WTC11 (cell line): ENCODE results near the gene ABCB11. TPM values are rescaled to one million over a fixed set of nuclear protein-coding genes. Genes with fewer than 3 reads are reported as not detected.

Source experiments
- ATAC-seq: fragments of 200-7000 bp; cut with Tn5 transposase; 2 replicates; pipeline ENCODE4 v1.10.0; 2021; ENCODE audit warnings: mild to moderate bottlenecking, moderate library complexity
- CTCF ChIA-PET: fragments of 300-600 bp; sonication (Branson Sonifier 250); formaldehyde crosslinking; loops from one replicate; lab custom pipeline; 2021; ENCODE audit warnings: antibody characterized with exemption; lab: Charles Lee
- POLR2A ChIA-PET: fragments of 350-600 bp; sonication (Branson Sonifier 250); formaldehyde crosslinking; loops from one replicate; lab custom pipeline; 2021; ENCODE audit warnings: antibody characterized with exemption; lab: Charles Lee
- DNase-seq: peaks from one replicate; pipeline ENCODE4 v3.0.0; 2021; ENCODE audit warnings: low spot score
- H3K27ac Mint-ChIP-seq: 2 replicates; pipeline ENCODE4 v1.8.0; 2021; ENCODE audit warnings: mixed read lengths
- H3K27me3 Mint-ChIP-seq: 2 replicates; pipeline ENCODE4 v1.8.0; 2021; ENCODE audit warnings: low read depth, mild to moderate bottlenecking, moderate library complexity, mixed read lengths
- H3K36me3 Mint-ChIP-seq: 2 replicates; pipeline ENCODE4 v1.8.0; 2021; ENCODE audit warnings: mixed read lengths
- H3K4me1 Mint-ChIP-seq: 2 replicates; pipeline ENCODE4 v1.8.0; 2022; ENCODE audit warnings: mixed read lengths
- H3K4me3 Mint-ChIP-seq: 2 replicates; pipeline ENCODE4 v1.8.0; 2021; ENCODE audit warnings: mild to moderate bottlenecking, moderate library complexity, mixed read lengths
- H3K9me3 Mint-ChIP-seq: 2 replicates; pipeline ENCODE4 v1.8.0; 2021; ENCODE audit warnings: mixed read lengths
- CREB1 ChIP-seq: sonication (generic); formaldehyde crosslinking; IDR thresholded peaks from 2 replicates; pipeline ENCODE4 v1.8.0; 2023; ENCODE audit warnings: mild to moderate bottlenecking, missing genetic modification reagents
- ESRRA ChIP-seq: sonication (generic); formaldehyde crosslinking; IDR thresholded peaks from 2 replicates; pipeline ENCODE4 v1.8.1; 2022; ENCODE audit warnings: mild to moderate bottlenecking, missing genetic modification reagents, borderline replicate concordance
- ETV6 ChIP-seq: sonication (generic); formaldehyde crosslinking; IDR thresholded peaks from 2 replicates; pipeline ENCODE4 v1.8.1; 2022; ENCODE audit warnings: mild to moderate bottlenecking, missing genetic modification reagents
- FOXP1 ChIP-seq: sonication (generic); formaldehyde crosslinking; IDR thresholded peaks from 2 replicates; pipeline ENCODE4 v1.8.0; 2022; ENCODE audit warnings: missing genetic modification reagents, mild to moderate bottlenecking, moderate library complexity, borderline replicate concordance
- GABPB1 ChIP-seq: sonication (generic); formaldehyde crosslinking; IDR thresholded peaks from 2 replicates; pipeline ENCODE4 v1.8.1; 2023; ENCODE audit warnings: mild to moderate bottlenecking, missing genetic modification reagents
- HMGA2 ChIP-seq: fragments of 250-450 bp; sonication (Bioruptor Pico); IDR thresholded peaks from 2 replicates; pipeline ENCODE4 v1.4.0; 2021; ENCODE audit warnings: mild to moderate bottlenecking, moderate library complexity
- NFYB ChIP-seq: sonication (generic); formaldehyde crosslinking; conservative IDR thresholded peaks from 2 replicates; pipeline ENCODE4 v1.8.0; 2022; ENCODE audit warnings: low read depth, missing genetic modification reagents
- NR2C2 ChIP-seq: sonication (generic); formaldehyde crosslinking; IDR thresholded peaks from 2 replicates; pipeline ENCODE4 v1.8.0; 2022; ENCODE audit warnings: mild to moderate bottlenecking, missing genetic modification reagents
- RELA ChIP-seq: sonication (generic); formaldehyde crosslinking; IDR thresholded peaks from 2 replicates; pipeline ENCODE4 v1.8.1; 2022; ENCODE audit warnings: missing genetic modification reagents, mild to moderate bottlenecking, borderline replicate concordance
- SOX15 ChIP-seq: fragments of 250-450 bp; sonication (Bioruptor Pico); IDR thresholded peaks from 2 replicates; pipeline ENCODE4 v1.9.0; 2021; ENCODE audit warnings: mild to moderate bottlenecking
- ZNF121 ChIP-seq: sonication (generic); formaldehyde crosslinking; IDR thresholded peaks from 2 replicates; pipeline ENCODE4 v1.8.0; 2023; ENCODE audit warnings: missing genetic modification reagents
- ZNF138 ChIP-seq: sonication (generic); formaldehyde crosslinking; conservative IDR thresholded peaks from 2 replicates; pipeline ENCODE4 v1.8.1; 2022; ENCODE audit warnings: mild to moderate bottlenecking, moderate library complexity, missing genetic modification reagents
- ZNF219 ChIP-seq: sonication (generic); formaldehyde crosslinking; IDR thresholded peaks from 2 replicates; pipeline ENCODE4 v1.8.0; 2023; ENCODE audit warnings: missing genetic modification reagents, mild to moderate bottlenecking, borderline replicate concordance
- ZNF416 ChIP-seq: fragments of 250-450 bp; sonication (Bioruptor Pico); IDR thresholded peaks from 2 replicates; pipeline ENCODE4 v1.9.0; 2021; ENCODE audit warnings: mild to moderate bottlenecking, inconsistent platforms
- total RNA-seq: library from RNA; stranded (reverse); gene quantifications from 3 replicates; pipeline ENCODE4 v1.2.3, GENCODE V29; 2021
- TF ChIP-seq, protein P1 (sequence below): sonication (generic); formaldehyde crosslinking; IDR thresholded peaks from 2 replicates; pipeline ENCODE4 v1.8.0; 2022; ENCODE audit warnings: missing genetic modification reagents
- TF ChIP-seq, protein P2 (sequence below): fragments of 250-450 bp; sonication (Bioruptor Pico); IDR thresholded peaks from 2 replicates; pipeline ENCODE4 v1.8.0; 2021; ENCODE audit warnings: mild to moderate bottlenecking
- TF ChIP-seq, protein P3 (sequence below): sonication (generic); formaldehyde crosslinking; IDR thresholded peaks from 2 replicates; pipeline ENCODE4 v1.8.0; 2022; ENCODE audit warnings: mild to moderate bottlenecking, missing genetic modification reagents
- TF ChIP-seq, protein P4 (sequence below): fragments of 250-450 bp; sonication (Bioruptor Pico); IDR thresholded peaks from 2 replicates; pipeline ENCODE4 v1.9.0; 2021; ENCODE audit warnings: moderate library complexity, mild to moderate bottlenecking, inconsistent platforms, borderline replicate concordance
- TF ChIP-seq, protein P5 (sequence below): sonication (generic); formaldehyde crosslinking; IDR thresholded peaks from 2 replicates; pipeline ENCODE4 v1.8.1; 2022; ENCODE audit warnings: mild to moderate bottlenecking, missing genetic modification reagents, moderate library complexity, borderline replicate concordance
- TF ChIP-seq, protein P6 (sequence below): sonication (generic); formaldehyde crosslinking; IDR thresholded peaks from 2 replicates; pipeline ENCODE4 v1.8.0; 2022; ENCODE audit warnings: mild to moderate bottlenecking, missing genetic modification reagents

ABCB11 gene
- total RNA-seq, 1 experiment from 2014 or later, result 0.77 TPM

DNA sequence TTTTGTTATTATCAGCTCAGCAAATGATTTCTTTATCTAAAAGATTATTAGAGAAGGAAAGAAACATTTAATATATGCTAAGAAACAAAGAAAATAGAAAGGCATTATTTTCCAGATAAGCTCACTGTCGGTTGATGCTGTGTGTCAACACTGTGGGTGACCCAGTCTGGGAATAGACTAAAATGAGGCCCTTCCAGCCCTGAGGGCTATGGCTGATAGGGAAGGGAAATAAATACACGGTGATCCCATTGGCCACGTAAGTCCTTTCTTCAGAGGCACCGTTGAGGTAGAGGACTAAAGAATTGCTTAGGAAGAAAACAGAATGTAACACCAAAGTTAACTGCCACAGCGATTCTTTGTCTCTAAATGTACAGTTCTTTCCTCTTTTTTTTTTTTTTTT, 1.8 kb downstream of the ABCB11 start (continued):
- TF ChIP-seq, protein P1, sequence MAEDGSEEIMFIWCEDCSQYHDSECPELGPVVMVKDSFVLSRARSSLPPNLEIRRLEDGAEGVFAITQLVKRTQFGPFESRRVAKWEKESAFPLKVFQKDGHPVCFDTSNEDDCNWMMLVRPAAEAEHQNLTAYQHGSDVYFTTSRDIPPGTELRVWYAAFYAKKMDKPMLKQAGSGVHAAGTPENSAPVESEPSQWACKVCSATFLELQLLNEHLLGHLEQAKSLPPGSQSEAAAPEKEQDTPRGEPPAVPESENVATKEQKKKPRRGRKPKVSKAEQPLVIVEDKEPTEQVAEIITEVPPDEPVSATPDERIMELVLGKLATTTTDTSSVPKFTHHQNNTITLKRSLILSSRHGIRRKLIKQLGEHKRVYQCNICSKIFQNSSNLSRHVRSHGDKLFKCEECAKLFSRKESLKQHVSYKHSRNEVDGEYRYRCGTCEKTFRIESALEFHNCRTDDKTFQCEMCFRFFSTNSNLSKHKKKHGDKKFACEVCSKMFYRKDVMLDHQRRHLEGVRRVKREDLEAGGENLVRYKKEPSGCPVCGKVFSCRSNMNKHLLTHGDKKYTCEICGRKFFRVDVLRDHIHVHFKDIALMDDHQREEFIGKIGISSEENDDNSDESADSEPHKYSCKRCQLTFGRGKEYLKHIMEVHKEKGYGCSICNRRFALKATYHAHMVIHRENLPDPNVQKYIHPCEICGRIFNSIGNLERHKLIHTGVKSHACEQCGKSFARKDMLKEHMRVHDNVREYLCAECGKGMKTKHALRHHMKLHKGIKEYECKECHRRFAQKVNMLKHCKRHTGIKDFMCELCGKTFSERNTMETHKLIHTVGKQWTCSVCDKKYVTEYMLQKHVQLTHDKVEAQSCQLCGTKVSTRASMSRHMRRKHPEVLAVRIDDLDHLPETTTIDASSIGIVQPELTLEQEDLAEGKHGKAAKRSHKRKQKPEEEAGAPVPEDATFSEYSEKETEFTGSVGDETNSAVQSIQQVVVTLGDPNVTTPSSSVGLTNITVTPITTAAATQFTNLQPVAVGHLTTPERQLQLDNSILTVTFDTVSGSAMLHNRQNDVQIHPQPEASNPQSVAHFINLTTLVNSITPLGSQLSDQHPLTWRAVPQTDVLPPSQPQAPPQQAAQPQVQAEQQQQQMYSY (CRISPR knock-in tag), result no peak
- TF ChIP-seq, protein P2, sequence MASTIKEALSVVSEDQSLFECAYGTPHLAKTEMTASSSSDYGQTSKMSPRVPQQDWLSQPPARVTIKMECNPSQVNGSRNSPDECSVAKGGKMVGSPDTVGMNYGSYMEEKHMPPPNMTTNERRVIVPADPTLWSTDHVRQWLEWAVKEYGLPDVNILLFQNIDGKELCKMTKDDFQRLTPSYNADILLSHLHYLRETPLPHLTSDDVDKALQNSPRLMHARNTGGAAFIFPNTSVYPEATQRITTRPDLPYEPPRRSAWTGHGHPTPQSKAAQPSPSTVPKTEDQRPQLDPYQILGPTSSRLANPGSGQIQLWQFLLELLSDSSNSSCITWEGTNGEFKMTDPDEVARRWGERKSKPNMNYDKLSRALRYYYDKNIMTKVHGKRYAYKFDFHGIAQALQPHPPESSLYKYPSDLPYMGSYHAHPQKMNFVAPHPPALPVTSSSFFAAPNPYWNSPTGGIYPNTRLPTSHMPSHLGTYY (CRISPR knock-in tag), result no peak
- no peak for TF ChIP-seq ZNF138
- TF ChIP-seq, all 79 proteins: peak for 0

DNA sequence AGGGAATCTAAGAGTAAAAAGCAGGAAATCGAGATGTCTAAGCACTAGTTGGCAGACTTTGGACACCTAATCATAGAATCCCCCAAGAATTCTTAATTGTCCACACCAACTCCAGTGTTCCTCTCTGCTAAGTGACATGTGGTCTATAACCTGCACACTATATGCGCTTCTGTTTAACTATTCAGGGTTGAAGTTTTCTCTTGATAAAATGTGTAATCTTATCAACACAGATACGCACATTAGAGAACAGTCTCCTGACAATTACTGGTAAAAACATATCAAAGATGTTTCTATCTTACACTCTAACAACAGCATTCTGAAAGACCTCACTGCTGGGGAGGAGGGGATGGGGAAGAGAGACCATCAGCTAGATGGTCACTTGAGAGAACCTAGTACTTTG, 3.9 kb downstream of the ABCB11 start:
- Mint-ChIP-seq H3K4me3 (no peak overlapping the region), H3K9me3 (no peaks in the 10 kb centered on the region), H3K27me3 (no peaks in the 10 kb centered on the region), H3K27ac (no peak overlapping the region), H3K4me1 (peaks cover 12% of the 10 kb centered on the region), H3K36me3 (no peaks in the 10 kb centered on the region)
- CTCF ChIA-PET, result no interaction called here
- DNase-seq (no peak), ATAC-seq (no peak)
- POLR2A ChIA-PET, result no interaction called here
- TF ChIP-seq HMGA2 (CRISPR knock-in tag) (no peak), ZNF121 (CRISPR knock-in tag) (no peak), NFYB (CRISPR knock-in tag) (no peak), NR2C2 (CRISPR knock-in tag) (no peak), ESRRA (CRISPR knock-in tag) (no peak), ZNF219 (no peak), FOXP1 (CRISPR knock-in tag) (no peak), CREB1 (CRISPR knock-in tag) (no peak), ZNF416 (CRISPR knock-in tag) (no peak)
- TF ChIP-seq, protein P3, sequence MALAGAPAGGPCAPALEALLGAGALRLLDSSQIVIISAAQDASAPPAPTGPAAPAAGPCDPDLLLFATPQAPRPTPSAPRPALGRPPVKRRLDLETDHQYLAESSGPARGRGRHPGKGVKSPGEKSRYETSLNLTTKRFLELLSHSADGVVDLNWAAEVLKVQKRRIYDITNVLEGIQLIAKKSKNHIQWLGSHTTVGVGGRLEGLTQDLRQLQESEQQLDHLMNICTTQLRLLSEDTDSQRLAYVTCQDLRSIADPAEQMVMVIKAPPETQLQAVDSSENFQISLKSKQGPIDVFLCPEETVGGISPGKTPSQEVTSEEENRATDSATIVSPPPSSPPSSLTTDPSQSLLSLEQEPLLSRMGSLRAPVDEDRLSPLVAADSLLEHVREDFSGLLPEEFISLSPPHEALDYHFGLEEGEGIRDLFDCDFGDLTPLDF (CRISPR knock-in tag), result no peak
- TF ChIP-seq, protein P4, sequence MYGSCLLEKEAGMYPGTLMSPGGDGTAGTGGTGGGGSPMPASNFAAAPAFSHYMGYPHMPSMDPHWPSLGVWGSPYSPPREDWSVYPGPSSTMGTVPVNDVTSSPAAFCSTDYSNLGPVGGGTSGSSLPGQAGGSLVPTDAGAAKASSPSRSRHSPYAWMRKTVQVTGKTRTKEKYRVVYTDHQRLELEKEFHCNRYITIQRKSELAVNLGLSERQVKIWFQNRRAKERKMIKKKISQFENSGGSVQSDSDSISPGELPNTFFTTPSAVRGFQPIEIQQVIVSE (CRISPR knock-in tag), result no peak

DNA sequence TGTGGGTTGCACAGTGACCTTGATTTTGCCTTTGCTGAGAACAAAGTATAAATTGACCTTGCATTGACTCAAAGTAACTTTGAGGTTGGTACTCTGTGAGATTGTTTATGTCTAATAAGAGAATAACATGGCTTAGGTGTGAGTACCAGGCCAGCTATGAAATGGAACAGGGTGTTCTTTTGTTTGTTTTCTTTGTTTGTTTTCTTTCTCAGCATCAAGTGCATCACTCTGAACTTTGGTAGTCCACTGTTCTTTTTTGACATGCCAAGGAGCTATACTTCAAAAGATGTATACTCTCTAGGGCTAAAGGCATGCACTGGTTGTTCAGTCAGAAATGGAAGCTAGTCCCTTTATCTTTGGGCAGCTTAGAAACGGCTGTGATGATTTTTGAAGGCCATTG, 5.1 kb downstream of the ABCB11 start:
- TF ChIP-seq SOX15 (no peak), ESRRA (CRISPR knock-in tag) (no peak), CREB1 (CRISPR knock-in tag) (no peak), ZNF121 (CRISPR knock-in tag) (no peak), RELA (no peak), GABPB1 (CRISPR knock-in tag) (no peak), ETV6 (CRISPR knock-in tag) (no peak), ZNF416 (CRISPR knock-in tag) (no peak), NFYB (CRISPR knock-in tag) (no peak)
- TF ChIP-seq, protein P5, sequence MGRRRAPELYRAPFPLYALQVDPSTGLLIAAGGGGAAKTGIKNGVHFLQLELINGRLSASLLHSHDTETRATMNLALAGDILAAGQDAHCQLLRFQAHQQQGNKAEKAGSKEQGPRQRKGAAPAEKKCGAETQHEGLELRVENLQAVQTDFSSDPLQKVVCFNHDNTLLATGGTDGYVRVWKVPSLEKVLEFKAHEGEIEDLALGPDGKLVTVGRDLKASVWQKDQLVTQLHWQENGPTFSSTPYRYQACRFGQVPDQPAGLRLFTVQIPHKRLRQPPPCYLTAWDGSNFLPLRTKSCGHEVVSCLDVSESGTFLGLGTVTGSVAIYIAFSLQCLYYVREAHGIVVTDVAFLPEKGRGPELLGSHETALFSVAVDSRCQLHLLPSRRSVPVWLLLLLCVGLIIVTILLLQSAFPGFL (CRISPR knock-in tag), result no peak
- TF ChIP-seq, protein P6, sequence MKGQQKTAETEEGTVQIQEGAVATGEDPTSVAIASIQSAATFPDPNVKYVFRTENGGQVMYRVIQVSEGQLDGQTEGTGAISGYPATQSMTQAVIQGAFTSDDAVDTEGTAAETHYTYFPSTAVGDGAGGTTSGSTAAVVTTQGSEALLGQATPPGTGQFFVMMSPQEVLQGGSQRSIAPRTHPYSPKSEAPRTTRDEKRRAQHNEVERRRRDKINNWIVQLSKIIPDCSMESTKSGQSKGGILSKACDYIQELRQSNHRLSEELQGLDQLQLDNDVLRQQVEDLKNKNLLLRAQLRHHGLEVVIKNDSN (CRISPR knock-in tag), result no peak
- Mint-ChIP-seq H3K4me3 (no peak overlapping the region), H3K27ac (no peak overlapping the region), H3K36me3 (no peaks in the 10 kb centered on the region), H3K9me3 (no peaks in the 10 kb centered on the region), H3K27me3 (no peaks in the 10 kb centered on the region), H3K4me1 (peaks cover 10% of the 10 kb centered on the region)
- no peak for ATAC-seq
- CTCF ChIA-PET, result no interaction called here
- DNase-seq, result no peak
- POLR2A ChIA-PET, result no interaction called here
